PFSK-1 (cell line): ENCODE results near the gene GNAT3.

ENCODE experiments used
- FOXP2 ChIP-seq: optimal IDR thresholded peaks from 2 replicates; pipeline ENCODE3; 2011; ENCODE audit warnings: borderline replicate concordance, control low read depth, inconsistent platforms; ENCODE audit not compliant: insufficient read depth; ENCODE audit errors: extremely low read length, extremely low read depth
- POLR2AphosphoS5 ChIP-seq: IDR thresholded peaks from 2 replicates; pipeline ENCODE4 v1.6.1; 2012; ENCODE audit warnings: low read depth, mild to moderate bottlenecking, control low read depth, low read length, moderate library complexity
- SIN3A ChIP-seq: IDR thresholded peaks from 2 replicates; pipeline ENCODE4 v1.6.1; 2012; ENCODE audit warnings: mild to moderate bottlenecking, low read length, moderate library complexity, borderline replicate concordance; ENCODE audit not compliant: insufficient read depth
- TF ChIP-seq, protein P1 (sequence below), 2 experiments: IDR thresholded peaks; 2 replicates each; pipeline versions ENCODE4 v1.6.1 to v1.8.0; 2011 to 2012; ENCODE audit warnings: low read depth in 2 of 2, low read length in 2 of 2, control low read depth in 1 of 2, inconsistent platforms in 1 of 2, mild to moderate bottlenecking in 1 of 2, moderate library complexity in 1 of 2; ENCODE audit not compliant: insufficient read depth in 1 of 2

DNA sequence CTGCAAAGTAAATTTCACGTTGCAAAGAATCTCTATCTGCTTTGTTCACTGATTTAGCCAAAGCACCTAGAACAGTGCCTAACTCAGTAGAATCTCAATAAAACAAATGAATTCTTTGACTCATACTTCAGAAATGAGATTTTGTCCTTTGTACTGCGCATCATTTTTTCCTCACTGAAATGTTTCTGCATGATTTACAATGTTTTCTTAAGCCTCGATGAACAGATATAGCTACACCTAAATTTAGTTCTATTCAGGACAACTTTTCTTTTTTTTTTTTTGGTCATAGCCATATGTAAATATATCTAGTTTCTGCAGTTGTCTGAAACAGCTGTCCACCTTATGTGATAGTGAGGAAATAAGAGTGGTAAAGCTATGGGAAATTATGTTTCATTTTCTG lies 15.3 kb downstream of the GNAT3 start:
- no peak for TF ChIP-seq SIN3A
- TF ChIP-seq POLR2AphosphoS5, result no peak
- TF ChIP-seq FOXP2, result no peak
- TF ChIP-seq, protein P1, sequence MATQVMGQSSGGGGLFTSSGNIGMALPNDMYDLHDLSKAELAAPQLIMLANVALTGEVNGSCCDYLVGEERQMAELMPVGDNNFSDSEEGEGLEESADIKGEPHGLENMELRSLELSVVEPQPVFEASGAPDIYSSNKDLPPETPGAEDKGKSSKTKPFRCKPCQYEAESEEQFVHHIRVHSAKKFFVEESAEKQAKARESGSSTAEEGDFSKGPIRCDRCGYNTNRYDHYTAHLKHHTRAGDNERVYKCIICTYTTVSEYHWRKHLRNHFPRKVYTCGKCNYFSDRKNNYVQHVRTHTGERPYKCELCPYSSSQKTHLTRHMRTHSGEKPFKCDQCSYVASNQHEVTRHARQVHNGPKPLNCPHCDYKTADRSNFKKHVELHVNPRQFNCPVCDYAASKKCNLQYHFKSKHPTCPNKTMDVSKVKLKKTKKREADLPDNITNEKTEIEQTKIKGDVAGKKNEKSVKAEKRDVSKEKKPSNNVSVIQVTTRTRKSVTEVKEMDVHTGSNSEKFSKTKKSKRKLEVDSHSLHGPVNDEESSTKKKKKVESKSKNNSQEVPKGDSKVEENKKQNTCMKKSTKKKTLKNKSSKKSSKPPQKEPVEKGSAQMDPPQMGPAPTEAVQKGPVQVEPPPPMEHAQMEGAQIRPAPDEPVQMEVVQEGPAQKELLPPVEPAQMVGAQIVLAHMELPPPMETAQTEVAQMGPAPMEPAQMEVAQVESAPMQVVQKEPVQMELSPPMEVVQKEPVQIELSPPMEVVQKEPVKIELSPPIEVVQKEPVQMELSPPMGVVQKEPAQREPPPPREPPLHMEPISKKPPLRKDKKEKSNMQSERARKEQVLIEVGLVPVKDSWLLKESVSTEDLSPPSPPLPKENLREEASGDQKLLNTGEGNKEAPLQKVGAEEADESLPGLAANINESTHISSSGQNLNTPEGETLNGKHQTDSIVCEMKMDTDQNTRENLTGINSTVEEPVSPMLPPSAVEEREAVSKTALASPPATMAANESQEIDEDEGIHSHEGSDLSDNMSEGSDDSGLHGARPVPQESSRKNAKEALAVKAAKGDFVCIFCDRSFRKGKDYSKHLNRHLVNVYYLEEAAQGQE (IDR thresholded peaks at IDR 0.05; ENCODE audit: insufficient read depth in 1 of 2, low read depth in 2 of 2, low read length in 2 of 2), result no peak
